ENCODE results near the gene FANCC. TPM values are rescaled to one million over a fixed set of nuclear protein-coding genes. Genes with fewer than 3 reads are reported as not detected.

FANCC gene
- total and polyA plus RNA-seq, 2 of the 8 experiments (the other 6 are each of a cell fraction or from before 2014, with no cell fraction given) = 7.8 to 15.2 TPM

- no peak overlapping the region for H2BK5ac ChIP-seq (ENCODE audit: low read depth, low read length)
- no peak overlapping the region for H3K9ac ChIP-seq (replicated peaks in 1 of 4; ENCODE audit: extremely low read depth in 1 of 4, low read depth in 3 of 4, low read length in 3 of 4)
- POLR2A ChIA-PET (ENCODE audit: partially characterized antibody) = no interaction called here
- H3K4me2 ChIP-seq (ENCODE audit: insufficient read depth in 1 of 2, low read depth in 2 of 2, low read length in 2 of 2) = no peak overlapping the region
- CTCF ChIA-PET (ENCODE audit: partially characterized antibody) = interaction anchor here (0.7 to 1.0 kb wide), 2 partner anchors 11 to 24 kb away, joined by 3 to 4 read pairs; no protein-coding TSS in a partner anchor
- 92% methylated on average over 12 of the region's 12 CpGs; no CpG with 5 or more reads in 1 of the 2 experiments for WGBS, 2 experiments (ENCODE audit: extremely low coverage in 1 of 2, insufficient coverage in 1 of 2, insufficient read length in 1 of 2, insufficient replicate concordance in 2 of 2, low coverage in 1 of 2, low lambda C conversion rate in 2 of 2, missing lambda C conversion rate in 1 of 2)
- no peaks in the 10 kb centered on the region for H3K9me3 ChIP-seq (ENCODE audit: insufficient read depth in 2 of 2, low read depth in 1 of 2, low read length in 1 of 2)
- H3K23ac ChIP-seq (ENCODE audit: insufficient read length) = no peak overlapping the region
- H3K36me3 ChIP-seq (ENCODE audit: control insufficient read depth in 2 of 4, insufficient read depth in 4 of 4, low read length in 3 of 4) = peaks cover 0 to 4% (median 0%) of the 10 kb centered on the region in 4 experiments; a peak in 1 of 8 replicates
- no peak overlapping the region for H3K14ac ChIP-seq (ENCODE audit: insufficient read length)
- H3K79me2 ChIP-seq (ENCODE audit: control insufficient read depth in 1 of 2, insufficient read depth in 2 of 2, low read length in 2 of 2) = no peaks in the 10 kb centered on the region
- DNase-seq (ENCODE audit: low read depth in 1 of 2, low spot score in 2 of 2) (no peak), FAIRE-seq (no peak)
- H3K23me2 ChIP-seq (ENCODE audit: low read depth, low read length) = peaks cover under 1% of the 10 kb centered on the region; the same call in 1 of the 2 replicates
- no peak overlapping the region for H2AK5ac ChIP-seq (ENCODE audit: low read depth, low read length)
- H4K91ac ChIP-seq (replicated peaks; ENCODE audit: insufficient read length, low read length) = no peak overlapping the region
- peaks cover 0 to 8% (median 2%) of the 10 kb centered on the region in 4 experiments; a peak in 5 of 7 replicates for H3K4me1 ChIP-seq (replicated peaks in 1 of 4; ENCODE audit: control insufficient read depth in 3 of 4, insufficient read depth in 4 of 4, low read length in 3 of 4)
- H3K56ac ChIP-seq (replicated peaks; ENCODE audit: insufficient read length, low read depth, low read length) = no peak overlapping the region
- H4K8ac ChIP-seq (ENCODE audit: extremely low read depth, insufficient read depth, low read length) = no peak overlapping the region
- H4K20me1 ChIP-seq (replicated peaks in 1 of 2; ENCODE audit: control insufficient read depth in 1 of 2, insufficient read depth in 2 of 2, low read length in 2 of 2) = no peaks in the 10 kb centered on the region
- no peak overlapping the region for H2BK20ac ChIP-seq (ENCODE audit: low read length)
- no peak overlapping the region for H2AFZ ChIP-seq (ENCODE audit: low read length)
- no peak overlapping the region for H3K4ac ChIP-seq (replicated peaks; ENCODE audit: insufficient read length, low read depth, low read length)
- no peak overlapping the region for H4K5ac ChIP-seq (ENCODE audit: insufficient read length, low read depth, low read length)
- no peaks in the 10 kb centered on the region for H3K27me3 ChIP-seq (replicated peaks in 1 of 4; ENCODE audit: control insufficient read depth in 3 of 4, extremely low read depth in 1 of 4, insufficient read depth in 3 of 4, low read length in 3 of 4)
- H2BK12ac ChIP-seq (ENCODE audit: low read depth, low read length) = no peak overlapping the region
- no peak overlapping the region for H3K18ac ChIP-seq (ENCODE audit: extremely low read depth, low read length)
- H2BK120ac ChIP-seq (replicated peaks; ENCODE audit: low read depth, low read length) = no peak overlapping the region
- H2BK15ac ChIP-seq (ENCODE audit: low read length) = no peak overlapping the region
- no peaks in the 10 kb centered on the region for H3K79me1 ChIP-seq (ENCODE audit: low read depth, low read length)
- no peak overlapping the region for H3K4me3 ChIP-seq (ENCODE audit: extremely low read depth in 1 of 4, insufficient read depth in 2 of 4, low read depth in 3 of 4, low read length in 4 of 4)
- H3K27ac ChIP-seq (ENCODE audit: low read depth, low read length) = no peak overlapping the region
- TF ChIP-seq TAF7 (optimal IDR thresholded peaks at IDR 0.05; ENCODE audit: borderline replicate concordance, low read depth, low read length) (no peak), SIN3A (conservative IDR thresholded peaks at IDR 0.05 in 1 of 2, IDR thresholded peaks at IDR 0.05 in 1 of 2; ENCODE audit: low read depth in 1 of 2, low read length in 2 of 2) (no peak), RFX5 (IDR thresholded peaks at IDR 0.05; ENCODE audit: borderline replicate concordance, low read depth, low read length) (no peak), CTCF (IDR thresholded peaks at IDR 0.05; ENCODE audit: control extremely low read depth in 1 of 3, insufficient read depth in 1 of 3, low read depth in 1 of 3, low read length in 3 of 3) (no peak), SUZ12 (IDR thresholded peaks at IDR 0.05; ENCODE audit: low read length) (no peak), NRF1 (IDR thresholded peaks at IDR 0.05; ENCODE audit: low read depth, low read length) (no peak), CHD2 (IDR thresholded peaks at IDR 0.05; ENCODE audit: low read length) (no peak), CREB1 (IDR thresholded peaks at IDR 0.05) (no peak), KDM4A (IDR thresholded peaks at IDR 0.05; ENCODE audit: low read depth, low read length, severe bottlenecking) (no peak), GTF2F1 (IDR thresholded peaks at IDR 0.05; ENCODE audit: borderline replicate concordance, low read depth, low read length) (no peak), POLR2A (IDR thresholded peaks at IDR 0.05; ENCODE audit: control extremely low read depth in 1 of 2, low read depth in 2 of 2, low read length in 2 of 2) (no peak), SP1 (IDR thresholded peaks at IDR 0.05; ENCODE audit: low read depth, low read length) (no peak)
Measured at GRCh38 chr9:95104980-95105379, 212.5 kb downstream of the FANCC start.
